ENCODE results near the gene EVI5.

- TF ChIP-seq CTCF (conservative IDR thresholded peaks at IDR 0.05 in 1 of 2, IDR thresholded peaks at IDR 0.05 in 1 of 2; ENCODE audit: extremely low read depth in 1 of 2, insufficient read depth in 1 of 2, low read depth in 1 of 2, low read length in 2 of 2) (no peak), EZH2 (IDR thresholded peaks at IDR 0.05; ENCODE audit: borderline replicate concordance, low read length) (no peak)
Measured at GRCh38 chr1:92516574-92516973, 268.3 kb downstream of the EVI5 start.
